ENCODE data around the gene BTBD1.

Gene BTBD1

GRCh38 chr15:82985688-82986441 is 81.2 kb downstream of the BTBD1 start, which contains the start of gene RAMAC:
Gene RAMAC, plus strand, starts transcription at chr15:82986210. Its CDS starts 2,809 bp downstream, at chr15:82989019.
- peak; percentile 93 for DNase-seq

GRCh38 chr15:82980981-82981380 is 86.1 kb downstream of the BTBD1 start:
- DNase-seq: no peak

DNA sequence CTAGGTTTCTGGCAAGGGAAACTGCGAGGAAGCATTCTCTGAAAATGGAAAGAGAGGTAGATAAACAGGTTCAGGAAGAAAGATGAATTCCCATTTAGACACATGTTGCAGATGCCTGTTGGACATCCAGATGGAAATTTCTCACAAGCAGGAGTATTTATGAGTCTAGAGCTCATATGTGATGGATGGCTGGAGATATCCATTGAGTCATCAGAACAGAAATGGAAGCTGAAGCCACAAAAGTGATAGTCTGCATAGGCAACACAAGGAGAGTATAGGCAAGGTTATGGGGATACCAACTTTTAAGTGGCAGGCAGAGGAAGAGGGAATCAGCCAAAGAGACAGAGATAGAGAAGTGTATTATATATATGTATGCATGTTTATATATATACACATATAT is 87.3 kb downstream of the BTBD1 start:
- DNase-seq: no peak

DNA sequence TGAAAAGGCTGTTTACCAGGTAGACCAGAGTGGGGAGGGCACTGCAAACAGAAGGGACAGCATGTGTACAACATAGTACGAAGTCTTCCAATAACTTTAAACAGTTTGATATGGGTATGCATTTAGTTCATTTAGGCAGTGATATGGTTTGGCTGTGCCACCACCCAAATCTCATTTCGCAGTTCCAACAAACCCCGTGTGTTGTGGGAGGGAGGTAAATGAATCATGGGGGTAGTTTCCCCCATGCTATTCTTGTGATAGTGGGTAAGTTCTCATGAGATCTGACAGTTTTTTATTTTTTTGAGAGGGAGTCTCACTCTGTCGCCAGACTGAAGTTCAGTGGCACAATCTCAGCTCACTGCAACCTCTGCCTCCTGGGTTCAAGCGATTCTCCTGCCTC is 88.6 kb downstream of the BTBD1 start:
- no peak for DNase-seq

- no peak for DNase-seq
These were observed 90.0 kb downstream of the BTBD1 start for GRCh38 chr15:82977076-82977475.

GRCh38 chr15:82972990-82973389 is 94.1 kb downstream of the BTBD1 start:
- no peak for DNase-seq

GRCh38 chr15:82971218-82971984 is 95.7 kb downstream of the BTBD1 start:
- DNase-seq: no peak

DNA sequence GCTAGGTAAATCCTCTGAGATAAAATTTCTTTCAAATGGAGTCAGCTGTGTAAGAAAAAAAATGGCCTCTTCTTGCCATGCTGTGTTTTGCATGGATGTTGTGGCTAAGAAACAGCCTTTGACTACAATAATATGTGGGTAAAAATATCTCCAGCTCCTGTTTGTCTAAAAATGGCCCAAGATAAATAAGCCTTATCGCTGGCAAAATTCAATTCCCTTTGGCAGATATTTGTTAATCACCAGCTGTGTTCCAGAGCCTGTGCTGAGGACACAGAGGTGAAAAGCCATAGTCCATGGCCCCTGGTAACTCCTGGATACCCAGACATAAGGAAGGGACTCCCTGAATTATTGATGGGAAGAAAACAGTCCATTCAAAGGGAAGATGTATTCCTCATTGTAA is 96.4 kb downstream of the BTBD1 start:
- DNase-seq: no peak

DNA sequence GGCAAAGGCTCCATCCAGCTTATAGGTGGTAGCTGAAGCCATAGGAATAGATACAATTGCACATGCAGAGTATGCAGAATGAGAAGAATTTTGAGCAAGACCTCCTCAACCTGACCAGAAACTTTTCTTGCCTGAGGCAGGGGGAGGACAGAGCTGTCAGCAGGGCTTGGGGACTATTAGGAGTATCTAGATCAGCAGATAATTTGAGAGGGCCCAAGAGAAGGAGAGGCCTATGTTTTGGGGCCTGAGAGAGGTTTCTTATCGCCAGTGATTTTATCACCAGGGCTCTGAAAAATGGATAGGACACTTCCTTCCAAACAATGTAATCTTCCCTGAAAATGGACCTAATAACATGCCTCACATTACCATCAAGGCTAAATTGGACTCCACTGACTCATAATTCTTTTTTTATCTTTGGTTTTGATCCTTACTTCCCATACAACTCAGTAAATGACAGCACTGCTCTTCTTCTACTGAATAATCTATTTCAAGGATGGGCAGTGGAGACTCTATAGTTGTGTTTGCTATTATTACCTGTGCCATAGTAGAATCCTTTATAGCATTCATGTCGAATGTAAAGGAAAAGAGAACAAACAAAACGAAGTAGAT is 96.9 kb downstream of the BTBD1 start:
- DNase-seq: no peak

DNA sequence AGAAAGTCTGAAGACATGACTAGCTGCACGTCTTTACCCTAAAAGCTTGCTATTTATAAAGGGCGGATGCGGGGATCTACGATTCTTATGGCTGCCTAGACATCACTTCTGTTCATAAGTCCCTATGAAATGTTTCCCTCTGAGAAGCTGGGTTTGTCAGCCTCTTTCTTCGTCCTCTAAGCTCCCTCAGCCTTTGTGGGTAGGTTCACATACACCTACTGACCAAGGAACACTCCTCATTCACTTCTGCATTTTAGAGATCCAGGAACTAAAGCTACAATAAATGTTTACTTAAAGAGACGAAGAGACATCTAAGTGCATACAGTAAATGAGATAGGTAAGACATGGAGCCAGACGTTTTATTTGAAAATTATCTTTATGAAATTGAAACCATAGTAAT is 97.7 kb downstream of the BTBD1 start:
- DNase-seq: no peak

- no peak for DNase-seq
These were observed 99.0 kb downstream of the BTBD1 start for GRCh38 chr15:82968066-82968465.

DNA sequence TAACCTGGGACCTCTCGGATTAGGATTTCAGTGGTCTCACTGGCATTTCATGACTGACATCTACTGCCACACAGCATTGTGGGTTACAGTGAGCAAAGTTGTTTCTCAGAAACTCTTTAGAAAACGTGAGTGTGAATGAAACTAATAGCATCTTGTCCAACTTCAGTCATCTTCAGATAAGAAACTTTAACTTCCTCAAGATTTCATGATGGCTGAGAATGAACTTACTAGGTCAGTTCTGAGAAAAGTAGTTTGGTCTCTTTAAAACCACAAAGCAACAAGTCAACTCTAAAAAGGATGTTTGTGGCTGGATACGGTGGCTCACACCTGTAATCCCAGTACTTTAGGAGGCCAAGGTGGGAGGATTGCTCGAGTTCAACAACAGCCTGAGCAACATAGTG is 100.4 kb downstream of the BTBD1 start:
- no peak for DNase-seq
